Stimulated activated CD8-positive, alpha-beta memory T cell treated with anti-CD3 and anti-CD28 coated beads, Interleukin-7, amount 100 ng/mL, for 48 hours (primary cell): ENCODE data around the gene PHRF1.
"Not testable (repeated sequence)": the region's sequence is repeated elsewhere in the genome, so short reads cannot be mapped to it uniquely, and the experiment has no call there.

ENCODE experiments used
- DNase-seq, 2 donors: peaks; one replicate each; pipeline ENCODE4 v3.0.0-alpha.2; 2020; ENCODE audit warnings: low read depth in 1 of 2; ENCODE audit errors: extremely low read depth in 1 of 2

The PHRF1 gene

DNA sequence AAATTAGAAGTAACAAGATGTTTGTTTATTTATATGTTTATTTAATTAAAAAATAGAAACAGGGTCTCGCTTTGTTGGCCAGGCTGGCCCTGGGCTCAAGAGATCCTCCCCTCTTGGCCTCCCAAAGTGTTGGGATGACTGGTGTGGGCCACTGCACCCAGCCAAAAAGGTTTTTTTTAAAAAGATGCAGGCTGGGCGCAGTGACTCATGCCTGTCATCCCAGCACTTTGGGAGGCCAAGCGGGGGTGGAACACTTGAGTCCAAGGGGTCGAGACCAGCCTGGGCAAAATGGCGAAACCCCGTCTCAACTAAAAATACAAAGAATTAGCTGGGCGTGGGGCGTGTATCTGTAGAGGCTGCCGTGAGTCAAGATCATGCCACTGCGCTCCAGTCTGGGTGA lies 74.2 kb downstream of the PHRF1 start:
- DNase-seq: no peak

- DNase-seq: not testable (repeated sequence)
Observed at GRCh38 chr11:653136-653535, 76.9 kb downstream of the PHRF1 start.

DNA sequence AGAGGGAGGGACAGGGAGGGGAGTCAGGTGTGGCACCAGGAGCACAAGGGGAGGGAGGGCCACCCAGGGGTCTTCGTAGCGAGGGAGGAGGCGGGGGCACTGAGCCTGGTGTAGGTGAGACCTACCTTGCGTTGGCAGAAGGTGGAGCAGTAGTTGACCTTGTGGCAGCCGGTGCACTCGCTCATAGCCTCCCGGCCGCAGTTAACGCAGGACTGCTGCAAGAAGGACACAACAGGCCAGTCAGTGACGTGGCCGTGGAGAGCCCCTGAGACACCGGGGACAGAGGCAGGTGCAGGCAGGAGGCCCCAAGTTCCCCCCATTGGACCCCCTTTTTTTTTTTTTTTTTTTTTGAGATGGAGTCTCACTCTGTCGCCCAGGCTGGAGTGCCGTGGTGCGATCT lies 77.6 kb downstream of the PHRF1 start:
- DNase-seq: no peak

- DNase-seq: not testable (repeated sequence)
Observed at GRCh38 chr11:654444-654843, 78.2 kb downstream of the PHRF1 start.

DNA sequence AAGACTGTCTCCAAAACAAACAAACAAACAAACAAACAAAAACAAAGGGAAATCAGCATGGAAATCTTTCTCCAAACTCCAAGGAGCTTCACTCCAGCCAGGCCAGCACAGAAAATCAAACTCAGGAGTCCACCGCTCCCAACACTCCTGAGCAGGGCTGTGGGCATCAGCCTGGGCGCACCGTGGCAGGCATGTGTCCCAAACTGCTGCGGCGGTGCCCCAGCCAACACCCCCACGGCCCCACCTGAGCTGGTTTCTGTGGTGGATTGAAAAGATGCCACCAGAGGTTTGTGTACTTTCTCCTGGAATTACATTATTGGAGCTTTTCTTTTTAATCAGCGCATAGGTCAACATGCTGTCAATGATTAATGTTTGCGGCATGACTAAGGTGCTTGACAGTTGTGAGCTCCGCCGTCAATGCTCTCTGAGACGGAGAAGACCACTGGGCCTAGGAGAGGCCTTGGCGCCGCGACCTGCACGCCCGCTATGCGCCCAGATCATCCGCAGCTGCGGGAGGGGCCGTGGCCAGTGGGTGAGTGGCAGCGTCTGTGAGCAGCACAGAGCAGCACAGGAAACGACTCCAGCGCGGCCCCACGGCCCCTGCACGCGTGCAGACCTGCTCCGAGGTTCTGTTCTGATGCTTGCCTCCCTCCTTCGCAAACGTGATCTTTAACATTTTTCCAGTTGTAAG lies 78.9 kb downstream of the PHRF1 start:
- no peak for DNase-seq

- DNase-seq: no peak
Observed at GRCh38 chr11:656426-656825, 80.2 kb downstream of the PHRF1 start.

DNA sequence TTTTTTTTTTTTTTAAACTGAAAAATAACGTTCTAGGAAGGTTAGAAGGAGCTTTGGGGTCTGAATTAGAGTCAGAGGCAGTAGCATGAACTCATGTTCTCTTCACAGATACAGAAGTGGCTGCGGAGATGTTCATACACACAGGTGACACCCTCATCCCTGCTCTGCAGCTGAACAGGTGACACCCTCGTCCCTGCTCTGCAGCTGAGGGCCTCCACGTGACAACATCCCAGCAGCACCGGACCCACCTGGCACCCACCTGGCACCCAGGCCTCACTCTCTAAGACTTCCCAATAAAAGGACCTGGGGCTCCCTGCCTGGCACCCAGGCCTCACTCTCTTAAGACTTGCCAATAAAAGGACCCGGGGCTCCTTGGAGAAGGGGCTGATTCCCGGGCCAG lies 80.6 kb downstream of the PHRF1 start:
- no peak for DNase-seq

GRCh38 chr11:657691-658126 lies 81.4 kb downstream of the PHRF1 start:
- no peak for DNase-seq

- no peak for DNase-seq
Observed at GRCh38 chr11:659532-660085, 83.3 kb downstream of the PHRF1 start.

DNA sequence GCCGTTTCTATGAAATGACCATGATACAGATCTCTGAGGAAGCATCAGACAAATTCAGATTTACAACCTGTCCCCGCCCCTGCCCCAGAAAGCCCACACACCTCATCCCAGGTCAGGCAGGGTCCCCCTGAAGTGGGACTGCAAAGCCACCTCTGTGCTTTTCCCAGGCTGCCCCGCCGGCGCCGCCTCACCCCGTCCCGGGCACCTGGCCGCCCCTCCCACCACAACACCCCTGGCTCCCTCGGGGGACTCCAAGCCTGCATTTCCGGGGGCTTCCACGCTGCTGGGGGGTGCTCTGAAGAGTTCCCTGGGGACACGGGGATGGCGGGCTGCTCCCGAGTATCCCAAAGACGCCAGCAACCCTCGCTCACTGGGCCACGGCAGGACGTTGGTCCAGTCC lies 84.0 kb downstream of the PHRF1 start:
- DNase-seq: no peak

GRCh38 chr11:660681-661444 lies 84.6 kb downstream of the PHRF1 start:
- DNase-seq: no peak
